Ovary (tissue), 9 donors: Measurements from ENCODE around the gene CYP26C1. TPM values are rescaled to one million over a fixed set of nuclear protein-coding genes. Genes with fewer than 3 reads are reported as not detected.

Experiments
- DNase-seq, 5 donors: peaks; one replicate each; pipeline ENCODE4 v3.0.0-alpha.2; 2019 to 2020
- H3K27ac ChIP-seq, 2 donors: fragments of 200-600 bp; one replicate each; pipeline versions ENCODE4 v1.5.1 to v1.8.0; 2019 to 2022
- H3K27me3 ChIP-seq: fragments of 200-600 bp; one replicate; pipeline ENCODE4 v1.8.0; 2022
- H3K36me3 ChIP-seq: fragments of 200-600 bp; sonication (generic); one replicate; pipeline ENCODE4 v1.5.1; 2019
- H3K4me1 ChIP-seq: one replicate; pipeline ENCODE4 v1.8.1; 2013; ENCODE audit warnings: mild to moderate bottlenecking, moderate library complexity; ENCODE audit not compliant: insufficient read depth
- H3K4me3 ChIP-seq: fragments of 200-600 bp; sonication (generic); one replicate; pipeline ENCODE4 v1.5.1; 2017
- H3K9me3 ChIP-seq, 2 donors: fragments of 200-600 bp in 1 of 2; sonication (generic) in 1 of 2; one replicate each; pipeline versions ENCODE4 v1.5.1 to v1.8.1; 2013 to 2019; ENCODE audit warnings: mild to moderate bottlenecking in 1 of 2, moderate library complexity in 1 of 2
- CTCF ChIP-seq, 3 donors: fragments of 450-650 bp in 2 of 3; fragments of 200-600 bp in 1 of 3; IDR thresholded peaks; one replicate each; pipeline versions ENCODE4 v1.5.1 to v1.8.0; 2016 to 2022; ENCODE audit warnings: antibody characterized with exemption in 3 of 3, mild to moderate bottlenecking in 1 of 3
- EP300 ChIP-seq: sonication (generic); formaldehyde crosslinking; IDR thresholded peaks from one replicate; pipeline ENCODE4 v1.6.1; 2017; ENCODE audit warnings: antibody characterized with exemption
- POLR2A ChIP-seq: fragments of 450-650 bp; IDR thresholded peaks from one replicate; pipeline ENCODE4 v1.6.1; 2017; ENCODE audit warnings: antibody characterized with exemption, mild to moderate bottlenecking, moderate library complexity
- WGBS, 3 donors: extraction: QIAGEN DNeasy Blood & Tissue Kit in 1 of 3; methylation state at CpG; one replicate each; pipeline versions ENCODE4 v1.1.5 to v1.1.7; 2013 to 2017; 5-methylcytosine and 5-hydroxymethylcytosine counted together
- intact Hi-C, 4 donors: fragments of 100-400 bp; cut with DNase I; formaldehyde crosslinking; loops; one replicate each; pipeline versions ENCODE4 v1.11.0 to v1.15.1; 2022 to 2023
- polyA plus RNA-seq, 2 donors: library from polyadenylated mRNA; stranded (reverse); fragments of 200-250 nt in 1 of 2; fragments of 350-450 nt in 1 of 2; fragmentation: Illumina TruSeq in 1 of 2; extraction: RNeasy Lipid Tissue Mini Kit (QIAGEN cat#74804) in 1 of 2; gene quantifications; one replicate each; pipeline ENCODE4 v1.2.3, GENCODE V29; 2013 to 2014
- total RNA-seq, 7 donors: library from RNA; depleted of rRNA in 2 of 7; stranded (reverse); fragments of >200 nt in 2 of 7; fragmentation: NEBNext Ultra II Directional in 3 of 7; extraction: Animal tissue kit (Norgen Biotek cat#: 25700) in 3 of 7; gene quantifications; one replicate each; pipeline versions ENCODE4 v1.1.0 to v1.2.4, GENCODE V29; 2016 to 2023
- donor health status: DM: no; HTN: no; CAD: no; lungs with moderate emphysema.
- donor health status: DM: no; HTN: no; CAD: no.
- donor health status: Bipolar disorder and iron deficiency.
- donor health status: DM: yes; HTN: yes; CAD: no.
- donor health status: DM: no; HTN: no; CAD: no.
- donor health status: DM: yes; HTN: yes; CAD: no.

CYP26C1 gene
- total and polyA plus RNA-seq, 9 donors, result 0.05 to 0.20 (median 0.07) TPM; not detected in 4

- Histone ChIP-seq H3K27ac (no peak overlapping the region), H3K4me1 (peaks cover 9% of the 10 kb centered on the region), H3K36me3 (no peaks in the 10 kb centered on the region), H3K9me3 (no peaks in the 10 kb centered on the region), H3K27me3 (no peaks in the 10 kb centered on the region), H3K4me3 (no peak overlapping the region)
- WGBS, 3 donors, result 54 to 56% (median 56%) methylated on average over 2 of the region's 2 CpGs
- intact Hi-C loops, result no loop called here
- TF ChIP-seq CTCF (IDR thresholded peaks at IDR 0.05) (no peak), POLR2A (no peak), EP300 (no peak)
- no peak for DNase-seq
Observed at GRCh38 chr10:93076871-93077270, 16.3 kb downstream of the CYP26C1 start.

GRCh38 chr10:93077860-93078337 lies 17.3 kb downstream of the CYP26C1 start:
- no peaks in the 10 kb centered on the region for H3K9me3 ChIP-seq
- intact Hi-C loops, result no loop called here
- H3K4me1 ChIP-seq, result peaks cover 7% of the 10 kb centered on the region
- H3K27ac ChIP-seq, result no peak overlapping the region
- no peak for TF ChIP-seq POLR2A
- TF ChIP-seq EP300, result no peak
- TF ChIP-seq CTCF (IDR thresholded peaks at IDR 0.05), result no peak
- H3K4me3 ChIP-seq, result no peak overlapping the region
- no peaks in the 10 kb centered on the region for H3K27me3 ChIP-seq
- WGBS, 3 donors, result 85 to 93% (median 85%) methylated on average over 5 of the region's 5 CpGs
- no peak for DNase-seq
- no peaks in the 10 kb centered on the region for H3K36me3 ChIP-seq

GRCh38 chr10:93079663-93080349 lies 19.2 kb downstream of the CYP26C1 start:
- intact Hi-C loops, result loop anchor here in 3 of 4 donors (5.0 to 10.0 kb wide), 3 partner anchors 205 to 275 kb away; no protein-coding TSS in a partner anchor
- no peak overlapping the region for H3K27ac ChIP-seq
- H3K4me3 ChIP-seq, result no peak overlapping the region
- H3K36me3 ChIP-seq, result no peaks in the 10 kb centered on the region
- peaks cover 2% of the 10 kb centered on the region for H3K4me1 ChIP-seq
- 44 to 56% (median 54%) methylated on average over 9 of the region's 9 CpGs for WGBS, 3 donors
- DNase-seq, result no peak
- H3K9me3 ChIP-seq, result no peaks in the 10 kb centered on the region
- TF ChIP-seq EP300, result no peak
- TF ChIP-seq CTCF (IDR thresholded peaks at IDR 0.05), result no peak
- TF ChIP-seq POLR2A, result no peak
- no peaks in the 10 kb centered on the region for H3K27me3 ChIP-seq

- Histone ChIP-seq H3K4me1 (no peaks in the 10 kb centered on the region), H3K36me3 (no peaks in the 10 kb centered on the region), H3K27me3 (no peaks in the 10 kb centered on the region), H3K4me3 (no peak overlapping the region), H3K9me3 (no peaks in the 10 kb centered on the region), H3K27ac (no peak overlapping the region)
- peak in 3 of 5 donors; percentile 22 to 52 (median 29) for DNase-seq
- intact Hi-C loops, result loop anchor here in 3 of 4 donors (5.0 to 10.0 kb wide), 3 partner anchors 204 to 274 kb away; no protein-coding TSS in a partner anchor
- WGBS, 3 donors, result 55 to 59% (median 56%) methylated on average over 22 of the region's 22 CpGs
- TF ChIP-seq EP300 (no peak), CTCF (IDR thresholded peaks at IDR 0.05) (peak; percentile 28 to 58 (median 37))
Observed at GRCh38 chr10:93080350-93081046, 19.9 kb downstream of the CYP26C1 start.
